HepG2 (cell line): ENCODE data around the gene SPRN.

ENCODE experiments used
- DR1 ChIP-seq: sonication (generic); formaldehyde crosslinking; IDR thresholded peaks from 2 replicates; pipeline ENCODE4 v1.8.0; 2021; ENCODE audit warnings: mild to moderate bottlenecking, missing genetic modification reagents, inconsistent platforms
- IRF2 ChIP-seq: IDR thresholded peaks from 2 replicates; pipeline ENCODE4 v1.6.1; 2018; ENCODE audit warnings: missing genetic modification reagents, missing compliant biosample characterization
- NR2F2 ChIP-seq: IDR thresholded peaks from 2 replicates; pipeline ENCODE4 v1.6.1; 2012; ENCODE audit warnings: low read depth, inconsistent platforms, borderline replicate concordance
- RCOR2 ChIP-seq: IDR thresholded peaks from 2 replicates; pipeline ENCODE4 v1.6.1; 2016; ENCODE audit warnings: missing biosample characterization, missing genetic modification reagents
- RFX5 ChIP-seq: IDR thresholded peaks from 2 replicates; pipeline ENCODE4 v1.6.1; 2011; ENCODE audit warnings: low read depth, low read length, improper control_type of control experiment
- SMAD1 ChIP-seq: sonication (generic); formaldehyde crosslinking; IDR thresholded peaks from 2 replicates; pipeline ENCODE4 v1.4.0; 2020; ENCODE audit warnings: missing genetic modification reagents, low read depth, mild to moderate bottlenecking, borderline replicate concordance
- SP1 ChIP-seq, 2 experiments: fragments of 450-650 bp in 1 of 2; sonication (generic) in 1 of 2; formaldehyde crosslinking in 1 of 2; IDR thresholded peaks; 2 replicates each; pipeline versions ENCODE4 v1.4.0 to v1.6.1; 2016 to 2020; ENCODE audit warnings: missing genetic modification reagents in 1 of 2
- SRF ChIP-seq: IDR thresholded peaks from 2 replicates; pipeline ENCODE4 v1.6.1; 2011; ENCODE audit warnings: mild to moderate bottlenecking, low read depth, low read length, moderate library complexity
- TBL1XR1 ChIP-seq: fragments of 150-350 bp; IDR thresholded peaks from 2 replicates; pipeline ENCODE4 v1.6.1; 2014; ENCODE audit warnings: borderline replicate concordance, low read length; ENCODE audit not compliant: partially characterized antibody
- TF ChIP-seq, protein P1 (sequence below): sonication (generic); formaldehyde crosslinking; IDR thresholded peaks from 2 replicates; pipeline ENCODE4 v1.5.0; 2020; ENCODE audit warnings: mild to moderate bottlenecking, missing genetic modification reagents, moderate library complexity

DNA sequence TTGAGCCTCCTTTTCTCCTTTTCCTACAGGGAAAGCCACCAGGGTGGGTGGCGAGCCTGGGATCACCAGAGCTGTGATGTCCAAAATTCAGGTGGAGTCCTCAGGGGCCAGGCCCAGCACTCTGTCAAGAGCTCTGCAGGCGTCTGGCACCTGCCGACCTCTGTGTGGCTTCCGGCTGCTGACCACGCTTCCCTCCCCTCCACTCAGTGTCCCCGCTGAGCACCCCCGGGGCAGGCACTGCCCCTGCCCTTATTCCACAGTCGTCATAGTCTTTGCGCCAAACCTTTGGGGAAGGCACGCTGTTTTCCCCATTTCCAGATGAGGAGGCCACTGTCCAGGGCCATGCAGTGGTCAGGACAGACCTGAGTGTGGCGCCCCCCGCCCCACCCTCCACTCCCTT, 22.9 kb downstream of the SPRN start:
- TF ChIP-seq, protein P1, sequence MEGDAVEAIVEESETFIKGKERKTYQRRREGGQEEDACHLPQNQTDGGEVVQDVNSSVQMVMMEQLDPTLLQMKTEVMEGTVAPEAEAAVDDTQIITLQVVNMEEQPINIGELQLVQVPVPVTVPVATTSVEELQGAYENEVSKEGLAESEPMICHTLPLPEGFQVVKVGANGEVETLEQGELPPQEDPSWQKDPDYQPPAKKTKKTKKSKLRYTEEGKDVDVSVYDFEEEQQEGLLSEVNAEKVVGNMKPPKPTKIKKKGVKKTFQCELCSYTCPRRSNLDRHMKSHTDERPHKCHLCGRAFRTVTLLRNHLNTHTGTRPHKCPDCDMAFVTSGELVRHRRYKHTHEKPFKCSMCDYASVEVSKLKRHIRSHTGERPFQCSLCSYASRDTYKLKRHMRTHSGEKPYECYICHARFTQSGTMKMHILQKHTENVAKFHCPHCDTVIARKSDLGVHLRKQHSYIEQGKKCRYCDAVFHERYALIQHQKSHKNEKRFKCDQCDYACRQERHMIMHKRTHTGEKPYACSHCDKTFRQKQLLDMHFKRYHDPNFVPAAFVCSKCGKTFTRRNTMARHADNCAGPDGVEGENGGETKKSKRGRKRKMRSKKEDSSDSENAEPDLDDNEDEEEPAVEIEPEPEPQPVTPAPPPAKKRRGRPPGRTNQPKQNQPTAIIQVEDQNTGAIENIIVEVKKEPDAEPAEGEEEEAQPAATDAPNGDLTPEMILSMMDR (CRISPR knock-in tag), result no peak
- no peak for TF ChIP-seq TBL1XR1
- no peak for TF ChIP-seq NR2F2
- TF ChIP-seq SRF, result no peak
- TF ChIP-seq DR1 (CRISPR knock-in tag), result no peak
- TF ChIP-seq RFX5, result no peak
- no peak for TF ChIP-seq IRF2 (CRISPR knock-in tag)
- TF ChIP-seq SMAD1 (CRISPR knock-in tag), result no peak
- TF ChIP-seq SP1 (IDR thresholded peaks at IDR 0.05), result no peak
- TF ChIP-seq SP1 (CRISPR knock-in tag; IDR thresholded peaks at IDR 0.05), result no peak
- no peak for TF ChIP-seq RCOR2 (CRISPR knock-in tag)
